Activated naive CD4-positive, alpha-beta T cell treated with anti-CD3 and anti-CD28 coated beads for 36 hours (primary cell): ENCODE data around the gene GRAMD2A. TPM values are rescaled to one million over a fixed set of nuclear protein-coding genes. Genes with fewer than 3 reads are reported as not detected.
A peak's percentile ranks its signal among the peaks of the same experiment; 100 is the strongest.

Experiments
- CTCF ChIA-PET: fragments of 350-600 bp; sonication (Branson Sonifier 250); formaldehyde crosslinking; loops from one replicate; lab custom pipeline; 2021; ENCODE audit warnings: antibody characterized with exemption; lab: Charles Lee
- DNase-seq: peaks from one replicate; pipeline ENCODE4 v3.0.0-alpha.2; 2020
- H3K27ac Mint-ChIP-seq: one replicate; pipeline ENCODE4 v1.8.0; 2021; ENCODE audit warnings: mild to moderate bottlenecking, mixed read lengths
- H3K27me3 Mint-ChIP-seq: one replicate; pipeline ENCODE4 v1.8.0; 2021; ENCODE audit warnings: low read depth, mixed read lengths
- H3K36me3 Mint-ChIP-seq: one replicate; pipeline ENCODE4 v1.8.0; 2021; ENCODE audit warnings: low read depth, mixed read lengths
- H3K4me1 Mint-ChIP-seq: one replicate; pipeline ENCODE4 v1.8.0; 2021; ENCODE audit warnings: low read depth, mixed read lengths
- H3K4me3 Mint-ChIP-seq: one replicate; pipeline ENCODE4 v1.8.0; 2021; ENCODE audit warnings: mild to moderate bottlenecking, moderate library complexity, mixed read lengths
- H3K9me3 Mint-ChIP-seq: one replicate; pipeline ENCODE4 v1.8.0; 2021; ENCODE audit warnings: mixed read lengths
- intact Hi-C: fragments of 100-400 bp; cut with micrococcal nuclease; formaldehyde crosslinking; loops from one replicate; pipeline ENCODE4 v1.15.1; 2023
- total RNA-seq, 2 experiments: library from RNA; stranded (reverse); gene quantifications; one replicate each; pipeline ENCODE4 v1.2.3, GENCODE V29; 2021

GRAMD2A gene
- total RNA-seq, 2 experiments from 2014 or later = not detected

GRCh38 chr15:72140088-72140487, 57.5 kb downstream of the GRAMD2A start:
- Mint-ChIP-seq H3K36me3 (peaks cover 2% of the 10 kb centered on the region), H3K9me3 (no peaks in the 10 kb centered on the region), H3K27me3 (no peaks in the 10 kb centered on the region), H3K27ac (no peak overlapping the region), H3K4me3 (no peak overlapping the region), H3K4me1 (no peaks in the 10 kb centered on the region)
- DNase-seq = no peak
- CTCF ChIA-PET = interaction anchor here (1.3 kb wide), 2 partner anchors 8 to 16 kb away, joined by 4 read pairs; no protein-coding TSS in a partner anchor
- intact Hi-C loops = no loop called here

GRCh38 chr15:72139667-72140066, 57.9 kb downstream of the GRAMD2A start:
- no peaks in the 10 kb centered on the region for H3K4me1 Mint-ChIP-seq
- H3K9me3 Mint-ChIP-seq = no peaks in the 10 kb centered on the region
- CTCF ChIA-PET = interaction anchor here (1.3 kb wide), 2 partner anchors 8 to 16 kb away, joined by 4 read pairs; no protein-coding TSS in a partner anchor
- H3K27me3 Mint-ChIP-seq = no peaks in the 10 kb centered on the region
- peaks cover 2% of the 10 kb centered on the region for H3K36me3 Mint-ChIP-seq
- no peak overlapping the region for H3K4me3 Mint-ChIP-seq
- intact Hi-C loops = no loop called here
- DNase-seq = no peak
- no peak overlapping the region for H3K27ac Mint-ChIP-seq

- DNase-seq = no peak
- peaks cover 2% of the 10 kb centered on the region for H3K36me3 Mint-ChIP-seq
- CTCF ChIA-PET = interaction anchor here (0.5 kb wide), 1 partner anchor 25 kb away, joined by 3 read pairs; no protein-coding TSS in a partner anchor
- no peak overlapping the region for H3K4me3 Mint-ChIP-seq
- no peaks in the 10 kb centered on the region for H3K9me3 Mint-ChIP-seq
- no peaks in the 10 kb centered on the region for H3K27me3 Mint-ChIP-seq
- intact Hi-C loops = no loop called here
- H3K27ac Mint-ChIP-seq = no peak overlapping the region
- no peaks in the 10 kb centered on the region for H3K4me1 Mint-ChIP-seq
Observed at GRCh38 chr15:72136170-72137051, 61.2 kb downstream of the GRAMD2A start.

GRCh38 chr15:72135719-72136118, 61.9 kb downstream of the GRAMD2A start:
- Mint-ChIP-seq H3K36me3 (peaks cover 2% of the 10 kb centered on the region), H3K4me1 (no peaks in the 10 kb centered on the region), H3K27ac (no peak overlapping the region), H3K27me3 (no peaks in the 10 kb centered on the region), H3K9me3 (no peaks in the 10 kb centered on the region), H3K4me3 (no peak overlapping the region)
- CTCF ChIA-PET = interaction anchor here (0.5 kb wide), 1 partner anchor 24 kb away, joined by 3 read pairs; no protein-coding TSS in a partner anchor
- DNase-seq = no peak
- intact Hi-C loops = no loop called here

- Mint-ChIP-seq H3K9me3 (no peaks in the 10 kb centered on the region), H3K27ac (no peak overlapping the region), H3K4me1 (no peaks in the 10 kb centered on the region), H3K36me3 (no peaks in the 10 kb centered on the region), H3K4me3 (no peak overlapping the region), H3K27me3 (no peaks in the 10 kb centered on the region)
- CTCF ChIA-PET = no interaction called here
- no peak for DNase-seq
- intact Hi-C loops = no loop called here
Observed at GRCh38 chr15:72133211-72133610, 64.4 kb downstream of the GRAMD2A start.

- CTCF ChIA-PET = no interaction called here
- no peaks in the 10 kb centered on the region for H3K36me3 Mint-ChIP-seq
- no peak overlapping the region for H3K27ac Mint-ChIP-seq
- no peak overlapping the region for H3K4me3 Mint-ChIP-seq
- no peaks in the 10 kb centered on the region for H3K9me3 Mint-ChIP-seq
- DNase-seq = no peak
- no peaks in the 10 kb centered on the region for H3K27me3 Mint-ChIP-seq
- intact Hi-C loops = no loop called here
- H3K4me1 Mint-ChIP-seq = no peaks in the 10 kb centered on the region
Observed at GRCh38 chr15:72131922-72132321, 65.7 kb downstream of the GRAMD2A start.

- no peaks in the 10 kb centered on the region for H3K27me3 Mint-ChIP-seq
- no peaks in the 10 kb centered on the region for H3K36me3 Mint-ChIP-seq
- H3K4me3 Mint-ChIP-seq = no peak overlapping the region
- CTCF ChIA-PET = no interaction called here
- no peaks in the 10 kb centered on the region for H3K4me1 Mint-ChIP-seq
- no peak overlapping the region for H3K27ac Mint-ChIP-seq
- intact Hi-C loops = no loop called here
- H3K9me3 Mint-ChIP-seq = no peaks in the 10 kb centered on the region
- no peak for DNase-seq
Observed at GRCh38 chr15:72130272-72130671, 67.3 kb downstream of the GRAMD2A start.

GRCh38 chr15:72128359-72128758, 69.2 kb downstream of the GRAMD2A start:
- Mint-ChIP-seq H3K4me1 (no peaks in the 10 kb centered on the region), H3K27me3 (no peaks in the 10 kb centered on the region), H3K36me3 (no peaks in the 10 kb centered on the region), H3K27ac (no peak overlapping the region), H3K9me3 (no peaks in the 10 kb centered on the region), H3K4me3 (no peak overlapping the region)
- DNase-seq = no peak
- intact Hi-C loops = no loop called here
- CTCF ChIA-PET = interaction anchor here (0.6 kb wide), 1 partner anchor 25 kb away, joined by 4 read pairs; no protein-coding TSS in a partner anchor

GRCh38 chr15:72127724-72128322, 69.8 kb downstream of the GRAMD2A start:
- Mint-ChIP-seq H3K9me3 (no peaks in the 10 kb centered on the region), H3K27ac (no peak overlapping the region)

GRCh38 chr15:72124218-72124617, 73.4 kb downstream of the GRAMD2A start:
- CTCF ChIA-PET = no interaction called here
- Mint-ChIP-seq H3K36me3 (no peaks in the 10 kb centered on the region), H3K27me3 (no peaks in the 10 kb centered on the region)

More at GRCh38 chr15:72127724-72128322, 69.8 kb downstream of the GRAMD2A start:
- no peak overlapping the region for H3K4me3 Mint-ChIP-seq
- intact Hi-C loops = no loop called here
- no peaks in the 10 kb centered on the region for H3K27me3 Mint-ChIP-seq
- no peaks in the 10 kb centered on the region for H3K4me1 Mint-ChIP-seq
- CTCF ChIA-PET = interaction anchor here (0.6 to 1.0 kb wide), 2 partner anchors 21 to 25 kb away, joined by 3 to 4 read pairs; no protein-coding TSS in a partner anchor
- H3K36me3 Mint-ChIP-seq = no peaks in the 10 kb centered on the region
- DNase-seq = no peak

GRCh38 chr15:72118017-72118978, 79.3 kb downstream of the GRAMD2A start, which contains the start of the genes MYO9A and SENP8:
Gene MYO9A, minus strand, starts transcription at chr15:72118150. Its CDS starts 71,587 bp downstream, at chr15:72046563.
Gene SENP8, plus strand, starts transcription at chr15:72118403. Its CDS starts 21,221 bp downstream, at chr15:72139624.
- Mint-ChIP-seq H3K27me3 (no peaks in the 10 kb centered on the region), H3K4me3 (peak within 1 kb of the TSS; percentile 95), H3K4me1 (peaks cover 29% of the 10 kb centered on the region), H3K27ac (peak within 1 kb of the TSS; percentile 97), H3K9me3 (no peaks in the 10 kb centered on the region), H3K36me3 (no peaks in the 10 kb centered on the region)
- peak; percentile 99 for DNase-seq
- intact Hi-C loops = loop anchor here (1.0 to 10.0 kb wide), 6 partner anchors 110 to 1517 kb away; partner anchors contain the start of genes HEXA, NPTN and PARP6
- CTCF ChIA-PET = interaction anchor here (0.6 kb wide), 2 partner anchors 165 to 394 kb away, joined by 3 to 4 read pairs; no protein-coding TSS in a partner anchor

More at GRCh38 chr15:72124218-72124617, 73.4 kb downstream of the GRAMD2A start:
- no peak overlapping the region for H3K27ac Mint-ChIP-seq
- no peak overlapping the region for H3K4me3 Mint-ChIP-seq
- no peak for DNase-seq
- peaks cover 3% of the 10 kb centered on the region for H3K4me1 Mint-ChIP-seq
- intact Hi-C loops = no loop called here
- no peaks in the 10 kb centered on the region for H3K9me3 Mint-ChIP-seq
